ENCODE results near the gene SULT2A1.
"Not testable (repeated sequence)": the region's sequence is repeated elsewhere in the genome, so short reads cannot be mapped to it uniquely, and the experiment has no call there.

Gene SULT2A1, protein sequence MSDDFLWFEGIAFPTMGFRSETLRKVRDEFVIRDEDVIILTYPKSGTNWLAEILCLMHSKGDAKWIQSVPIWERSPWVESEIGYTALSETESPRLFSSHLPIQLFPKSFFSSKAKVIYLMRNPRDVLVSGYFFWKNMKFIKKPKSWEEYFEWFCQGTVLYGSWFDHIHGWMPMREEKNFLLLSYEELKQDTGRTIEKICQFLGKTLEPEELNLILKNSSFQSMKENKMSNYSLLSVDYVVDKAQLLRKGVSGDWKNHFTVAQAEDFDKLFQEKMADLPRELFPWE

GRCh38 chr19:47886010-47886559, at the start of gene SULT2A1:
Gene SULT2A1, minus strand, starts transcription at chr19:47886315. Its CDS starts 58 bp downstream, at chr19:47886257.
- DNase-seq (ENCODE audit: extremely low read depth, low read depth): no peak
- H3K4me3 ChIP-seq (replicated peaks; ENCODE audit: low read depth, low read length): no peak within 1 kb of the TSS
- TF ChIP-seq, protein P1, sequence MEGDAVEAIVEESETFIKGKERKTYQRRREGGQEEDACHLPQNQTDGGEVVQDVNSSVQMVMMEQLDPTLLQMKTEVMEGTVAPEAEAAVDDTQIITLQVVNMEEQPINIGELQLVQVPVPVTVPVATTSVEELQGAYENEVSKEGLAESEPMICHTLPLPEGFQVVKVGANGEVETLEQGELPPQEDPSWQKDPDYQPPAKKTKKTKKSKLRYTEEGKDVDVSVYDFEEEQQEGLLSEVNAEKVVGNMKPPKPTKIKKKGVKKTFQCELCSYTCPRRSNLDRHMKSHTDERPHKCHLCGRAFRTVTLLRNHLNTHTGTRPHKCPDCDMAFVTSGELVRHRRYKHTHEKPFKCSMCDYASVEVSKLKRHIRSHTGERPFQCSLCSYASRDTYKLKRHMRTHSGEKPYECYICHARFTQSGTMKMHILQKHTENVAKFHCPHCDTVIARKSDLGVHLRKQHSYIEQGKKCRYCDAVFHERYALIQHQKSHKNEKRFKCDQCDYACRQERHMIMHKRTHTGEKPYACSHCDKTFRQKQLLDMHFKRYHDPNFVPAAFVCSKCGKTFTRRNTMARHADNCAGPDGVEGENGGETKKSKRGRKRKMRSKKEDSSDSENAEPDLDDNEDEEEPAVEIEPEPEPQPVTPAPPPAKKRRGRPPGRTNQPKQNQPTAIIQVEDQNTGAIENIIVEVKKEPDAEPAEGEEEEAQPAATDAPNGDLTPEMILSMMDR (IDR thresholded peaks at IDR 0.05; ENCODE audit: low read depth, low read length, missing control alignments): no peak

DNA sequence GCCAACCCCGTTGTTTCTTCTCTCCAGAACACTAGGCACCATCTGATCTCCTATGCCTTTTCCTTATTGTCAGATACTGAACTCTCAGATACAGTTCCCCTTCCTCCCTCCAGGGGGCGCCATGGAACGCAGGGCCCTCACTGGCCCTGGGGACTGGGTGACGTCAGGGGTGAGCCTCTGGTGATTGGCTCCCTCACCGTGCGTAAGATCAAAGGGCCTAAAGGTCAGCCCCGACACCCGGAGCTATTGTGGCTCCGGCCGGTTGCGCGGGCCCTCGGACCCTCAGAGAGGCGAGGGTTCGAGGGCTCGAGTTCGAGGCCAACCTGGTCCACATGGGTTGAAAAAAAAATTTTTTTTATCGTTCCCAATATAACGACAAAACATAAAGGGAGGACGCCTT, 42.5 kb upstream of the SULT2A1 start:
- H3K4me3 ChIP-seq (replicated peaks; ENCODE audit: low read depth, low read length); DNase-seq (ENCODE audit: extremely low read depth, low read depth): not testable (repeated sequence)

DNA sequence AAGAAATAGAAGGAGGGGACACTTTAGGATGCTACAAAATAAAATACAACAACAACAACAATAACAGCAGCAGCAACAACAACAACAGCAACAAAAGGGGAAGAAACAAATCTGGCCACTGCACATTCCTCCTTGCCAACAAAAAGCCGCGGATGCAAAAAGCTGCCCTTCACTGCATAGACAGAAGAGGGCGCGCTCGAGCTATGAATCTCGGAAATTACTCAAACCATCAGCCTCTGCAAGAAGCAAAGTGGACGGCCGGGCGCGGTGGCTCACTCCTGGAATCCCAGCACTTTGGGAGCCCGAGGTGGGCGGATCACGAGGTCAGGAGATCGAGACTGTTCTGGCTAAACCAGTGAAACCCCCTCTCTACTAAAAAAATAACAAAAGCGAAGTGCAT, 34.0 kb upstream of the SULT2A1 start:
- not testable (repeated sequence) for DNase-seq (ENCODE audit: extremely low read depth, low read depth); H3K4me3 ChIP-seq (replicated peaks; ENCODE audit: low read depth, low read length)

DNA sequence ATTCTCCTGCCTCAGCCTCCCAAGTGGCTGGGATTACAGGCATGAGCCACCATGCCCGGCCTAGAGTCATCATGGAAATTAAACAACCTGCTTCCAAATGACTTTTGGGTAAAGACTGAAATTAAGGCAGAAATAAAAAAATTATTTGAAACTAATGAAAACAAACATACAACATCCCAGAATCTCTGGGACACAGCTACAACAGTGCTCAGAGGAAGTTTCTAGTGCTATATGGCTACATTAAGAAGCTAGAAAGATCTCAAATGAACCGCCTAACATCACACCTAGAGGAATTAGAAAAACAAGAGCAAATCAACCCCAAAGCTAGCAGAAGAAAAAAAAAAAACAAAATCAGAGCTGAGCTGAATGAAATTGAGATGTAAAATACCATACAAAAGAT, 24.1 kb upstream of the SULT2A1 start:
- not testable (repeated sequence) for DNase-seq (ENCODE audit: extremely low read depth, low read depth); H3K4me3 ChIP-seq (replicated peaks; ENCODE audit: low read depth, low read length)

DNA sequence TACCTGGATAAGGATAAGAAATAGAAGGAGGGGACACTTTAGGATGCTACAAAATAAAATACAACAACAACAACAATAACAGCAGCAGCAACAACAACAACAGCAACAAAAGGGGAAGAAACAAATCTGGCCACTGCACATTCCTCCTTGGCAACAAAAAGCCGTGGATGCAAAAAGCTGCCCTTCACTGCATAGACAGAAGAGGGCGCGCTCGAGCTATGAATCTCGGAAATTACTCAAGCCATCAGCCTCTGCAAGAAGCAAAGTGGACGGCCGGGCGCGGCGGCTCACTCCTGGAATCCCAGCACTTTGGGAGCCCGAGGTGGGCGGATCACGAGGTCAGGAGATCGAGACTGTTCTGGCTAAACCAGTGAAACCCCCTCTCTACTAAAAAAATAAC, 23.2 kb upstream of the SULT2A1 start:
- DNase-seq (ENCODE audit: extremely low read depth, low read depth); H3K4me3 ChIP-seq (replicated peaks; ENCODE audit: low read depth, low read length): not testable (repeated sequence)

DNA sequence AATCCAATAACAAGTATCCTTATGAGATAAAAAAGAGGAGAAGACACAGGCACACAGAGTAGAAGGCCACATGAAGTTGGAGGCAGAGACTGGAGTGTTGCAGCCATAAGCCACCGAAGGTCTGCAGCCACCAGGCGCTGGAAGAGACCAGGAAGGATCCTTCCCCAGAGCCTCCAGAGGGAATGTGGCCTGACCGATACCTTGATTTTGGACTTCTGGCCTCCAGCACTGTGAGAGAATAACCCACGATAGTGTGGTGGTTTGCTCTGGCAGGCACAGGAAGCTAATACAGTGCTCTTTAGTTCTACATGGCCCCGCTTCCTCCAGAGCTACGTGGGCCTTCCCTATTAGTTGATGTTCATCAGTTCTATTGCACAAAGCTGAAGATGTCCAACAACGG, 15.3 kb upstream of the SULT2A1 start:
- no peak for DNase-seq (ENCODE audit: extremely low read depth, low read depth)
- no peak overlapping the region for H3K4me3 ChIP-seq (replicated peaks; ENCODE audit: low read depth, low read length)
- TF ChIP-seq, protein P1 (IDR thresholded peaks at IDR 0.05; ENCODE audit: low read depth, low read length, missing control alignments): no peak

DNA sequence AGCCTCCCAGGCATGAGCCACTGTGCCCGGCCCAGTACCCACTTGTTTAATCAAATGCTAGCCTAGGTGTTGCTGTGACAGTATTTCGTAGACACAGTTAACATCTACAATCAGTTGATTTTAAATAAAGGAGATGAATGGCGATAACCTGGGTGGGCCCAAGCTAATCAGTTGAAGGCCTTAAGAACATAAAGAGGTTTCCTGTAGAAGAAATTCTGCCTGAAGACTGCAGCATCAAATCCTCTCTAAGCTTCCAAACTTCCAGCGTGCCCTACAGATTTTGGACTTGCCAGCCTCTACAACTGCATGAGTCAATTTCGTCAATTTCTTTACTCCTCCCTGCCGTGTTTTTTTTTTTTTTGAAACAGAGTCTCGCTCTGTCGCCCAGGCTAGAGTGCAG, 13.2 kb upstream of the SULT2A1 start:
- H3K4me3 ChIP-seq (replicated peaks; ENCODE audit: low read depth, low read length): no peak overlapping the region

DNA sequence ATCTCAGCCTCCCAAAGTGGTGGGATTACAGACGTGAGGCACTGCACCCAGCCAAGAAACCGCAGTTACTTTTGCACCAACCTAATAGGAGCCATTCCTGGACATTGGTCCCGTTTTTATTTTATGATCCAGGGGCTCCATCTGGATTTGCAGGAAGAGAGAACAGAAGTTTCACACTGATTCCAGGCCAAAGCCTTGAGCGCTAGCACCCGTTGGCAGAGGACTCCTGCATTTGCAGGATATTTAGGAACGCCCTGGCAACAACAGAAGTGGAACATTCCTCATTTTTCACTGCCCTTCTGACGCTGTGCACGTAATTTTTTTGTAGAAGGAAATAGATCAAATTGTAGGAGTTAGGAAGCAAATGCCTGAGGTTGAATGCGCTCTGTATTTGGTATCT, 11.7 kb upstream of the SULT2A1 start:
- no peak for DNase-seq (ENCODE audit: extremely low read depth, low read depth)
- TF ChIP-seq, protein P1 (IDR thresholded peaks at IDR 0.05; ENCODE audit: low read depth, low read length, missing control alignments): no peak
- no peak overlapping the region for H3K4me3 ChIP-seq (replicated peaks; ENCODE audit: low read depth, low read length)

More for the DNA sequence above, 13.2 kb upstream of the SULT2A1 start:
- TF ChIP-seq, protein P1 (IDR thresholded peaks at IDR 0.05; ENCODE audit: low read depth, low read length, missing control alignments): no peak
- DNase-seq (ENCODE audit: extremely low read depth, low read depth): no peak

DNA sequence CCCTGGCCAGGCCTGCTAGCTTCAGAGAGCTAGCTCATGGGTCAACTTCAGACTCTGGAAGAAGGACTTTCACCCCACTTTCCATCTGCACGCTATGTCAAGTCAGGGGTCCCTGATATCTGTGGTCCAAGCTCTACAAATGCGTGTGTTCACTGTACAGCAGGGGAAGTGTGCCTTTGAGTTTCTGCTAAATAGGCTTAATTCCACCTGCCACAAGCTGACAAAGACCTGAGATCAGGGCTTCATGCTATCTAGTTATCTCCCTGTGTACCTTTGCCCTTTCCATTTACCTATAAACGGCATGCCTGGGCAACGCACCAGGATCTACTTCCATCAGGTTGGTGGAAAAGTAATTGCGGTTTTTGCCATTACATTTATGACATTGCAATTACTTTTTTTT, 10.7 kb upstream of the SULT2A1 start:
- no peak overlapping the region for H3K4me3 ChIP-seq (replicated peaks; ENCODE audit: low read depth, low read length)

More for the DNA sequence above, 10.7 kb upstream of the SULT2A1 start:
- TF ChIP-seq, protein P1 (IDR thresholded peaks at IDR 0.05; ENCODE audit: low read depth, low read length, missing control alignments): no peak
- no peak for DNase-seq (ENCODE audit: extremely low read depth, low read depth)
